ENCODE results near the gene ANXA9. TPM values are rescaled to one million over a fixed set of nuclear protein-coding genes. Genes with fewer than 3 reads are reported as not detected.

Gene ANXA9
- total RNA-seq, 1 donor from 2014 or later = 0.68 TPM

GRCh38 chr1:150966011-150966410 lies 16.1 kb upstream of the ANXA9 start:
- no peaks in the 10 kb centered on the region for H3K9me3 ChIP-seq
- no peak overlapping the region for H3K4me3 ChIP-seq
- intact Hi-C loops (cut with DNase I) = no loop called here
- ATAC-seq = no peak
- no peak overlapping the region for H3K27ac ChIP-seq
- no peak for TF ChIP-seq CTCF (IDR thresholded peaks at IDR 0.05)
- H3K27me3 ChIP-seq (ENCODE audit: low read depth) = no peaks in the 10 kb centered on the region
- peaks cover 82% of the 10 kb centered on the region for H3K36me3 ChIP-seq
- DNase-seq = no peak
- peaks cover 23% of the 10 kb centered on the region for H3K4me1 ChIP-seq

- intact Hi-C loops (cut with DNase I) = no loop called here
- Histone ChIP-seq H3K36me3 (peaks cover 63% of the 10 kb centered on the region), H3K4me1 (peaks cover 43% of the 10 kb centered on the region), H3K27ac (no peak overlapping the region), H3K9me3 (no peaks in the 10 kb centered on the region), H3K4me3 (no peak overlapping the region), H3K27me3 (ENCODE audit: low read depth) (no peaks in the 10 kb centered on the region)
- TF ChIP-seq CTCF (IDR thresholded peaks at IDR 0.05) = no peak
- DNase-seq = no peak
- no peak for ATAC-seq
Observed at GRCh38 chr1:150967936-150968335, 14.2 kb upstream of the ANXA9 start.

- peaks cover 57% of the 10 kb centered on the region for H3K36me3 ChIP-seq
- DNase-seq = no peak
- intact Hi-C loops (cut with DNase I) = no loop called here
- H3K27ac ChIP-seq = no peak overlapping the region
- no peak for TF ChIP-seq CTCF (IDR thresholded peaks at IDR 0.05)
- peaks cover 48% of the 10 kb centered on the region for H3K4me1 ChIP-seq
- no peak for ATAC-seq
- no peaks in the 10 kb centered on the region for H3K9me3 ChIP-seq
- H3K4me3 ChIP-seq = no peak overlapping the region
- no peaks in the 10 kb centered on the region for H3K27me3 ChIP-seq (ENCODE audit: low read depth)
Observed at GRCh38 chr1:150968491-150968890, 13.6 kb upstream of the ANXA9 start.

- DNase-seq = no peak
- intact Hi-C loops (cut with DNase I) = no loop called here
Observed at GRCh38 chr1:150969626-150970025, 12.5 kb upstream of the ANXA9 start.

GRCh38 chr1:150970808-150971582 lies 11.1 kb upstream of the ANXA9 start:
- Histone ChIP-seq H3K4me1 (peaks cover 61% of the 10 kb centered on the region), H3K9me3 (no peaks in the 10 kb centered on the region), H3K36me3 (peaks cover 32% of the 10 kb centered on the region), H3K27me3 (ENCODE audit: low read depth) (no peaks in the 10 kb centered on the region), H3K4me3 (peak overlapping the region; percentile 29), H3K27ac (peak overlapping the region; percentile 93)
- peak; percentile 89 for DNase-seq
- ATAC-seq = peak; percentile 80 to 83
- intact Hi-C loops (cut with DNase I) = no loop called here
- no peak for TF ChIP-seq CTCF (IDR thresholded peaks at IDR 0.05)

More at GRCh38 chr1:150969626-150970025, 12.5 kb upstream of the ANXA9 start:
- no peak overlapping the region for H3K4me3 ChIP-seq
- H3K36me3 ChIP-seq = peaks cover 46% of the 10 kb centered on the region
- H3K4me1 ChIP-seq = peaks cover 51% of the 10 kb centered on the region
- H3K9me3 ChIP-seq = no peaks in the 10 kb centered on the region
- TF ChIP-seq CTCF (IDR thresholded peaks at IDR 0.05) = no peak
- ATAC-seq = no peak
- H3K27ac ChIP-seq = no peak overlapping the region
- H3K27me3 ChIP-seq (ENCODE audit: low read depth) = no peaks in the 10 kb centered on the region

Data from lower lobe of right lung (tissue), 2 donors.